GM23248 (cell line): ENCODE data around the gene TAPT1.

Experiments used
- EZH2 ChIP-seq: fragments of 200-600 bp; sonication (generic); IDR thresholded peaks from 2 replicates; pipeline ENCODE4 v1.6.1; 2018; ENCODE audit warnings: antibody characterized with exemption, mild to moderate bottlenecking; ENCODE audit not compliant: insufficient read depth, poor library complexity, severe bottlenecking
- EZH2phosphoT487 ChIP-seq: fragments of 200-600 bp; sonication (generic); IDR thresholded peaks from 2 replicates; pipeline ENCODE4 v1.6.1; 2018; ENCODE audit warnings: antibody characterized with exemption, moderate library complexity, mild to moderate bottlenecking, low read depth; ENCODE audit not compliant: insufficient read depth

GRCh38 chr4:16125571-16126445, 100.5 kb downstream of the TAPT1 start:
- TF ChIP-seq EZH2phosphoT487 (no peak), EZH2 (no peak)
